Natural killer cell (primary cell): Measurements from ENCODE around the gene KIAA1671. TPM values are rescaled to one million over a fixed set of nuclear protein-coding genes. Genes with fewer than 3 reads are reported as not detected.

Source experiments
- ATAC-seq, 3 donors: fragments of 150-1000 bp in 2 of 3; fragments of 200-7000 bp in 1 of 3; cut with Tn5 transposase; 1 replicate in 1 of 3; 2 replicates in 2 of 3; pipeline ENCODE4 v1.10.0; 2021; ENCODE audit warnings: mild to moderate bottlenecking in 2 of 3, moderate library complexity in 2 of 3
- DNase-seq, 2 donors: peaks; one replicate each; pipeline versions ENCODE4 v3.0.0 to v3.0.0-alpha.2; 2013 to 2021; ENCODE audit warnings: mixed read lengths in 1 of 2
- H3K27ac ChIP-seq: one replicate; pipeline ENCODE4 v1.5.1; 2013; ENCODE audit warnings: mild to moderate bottlenecking, low read length
- H3K27me3 ChIP-seq: one replicate; pipeline ENCODE4 v1.6.1; 2013; ENCODE audit warnings: low read length; ENCODE audit not compliant: control insufficient read depth, insufficient read depth
- H3K36me3 ChIP-seq: one replicate; pipeline ENCODE4 v1.6.1; 2013; ENCODE audit warnings: low read length; ENCODE audit not compliant: control insufficient read depth, insufficient read depth
- H3K4me1 ChIP-seq: one replicate; pipeline ENCODE4 v1.6.1; 2013; ENCODE audit warnings: low read length; ENCODE audit not compliant: control insufficient read depth, insufficient read depth
- H3K4me3 ChIP-seq: one replicate; pipeline ENCODE4 v1.5.1; 2013; ENCODE audit warnings: low read length
- H3K9me3 ChIP-seq: one replicate; pipeline ENCODE4 v1.6.1; 2013; ENCODE audit warnings: low read length; ENCODE audit not compliant: control insufficient read depth, insufficient read depth
- H3K27ac Mint-ChIP-seq, 2 donors: one replicate each; pipeline ENCODE4 v1.8.0; 2022; ENCODE audit warnings: mild to moderate bottlenecking in 2 of 2, mixed read lengths in 2 of 2, moderate library complexity in 1 of 2
- H3K27me3 Mint-ChIP-seq, 2 donors: one replicate each; pipeline ENCODE4 v1.8.0; 2022; ENCODE audit warnings: low read depth in 2 of 2, mixed read lengths in 2 of 2
- H3K36me3 Mint-ChIP-seq: one replicate; pipeline ENCODE4 v1.8.0; 2022; ENCODE audit warnings: mixed read lengths
- H3K4me1 Mint-ChIP-seq, 2 donors: one replicate each; pipeline ENCODE4 v1.8.0; 2022; ENCODE audit warnings: mixed read lengths in 2 of 2
- H3K4me3 Mint-ChIP-seq: one replicate; pipeline ENCODE4 v1.8.0; 2022; ENCODE audit warnings: mild to moderate bottlenecking, moderate library complexity, mixed read lengths
- H3K9me3 Mint-ChIP-seq, 2 donors: one replicate each; pipeline ENCODE4 v1.8.0; 2022; ENCODE audit warnings: mixed read lengths in 2 of 2
- CTCF ChIP-seq: fragments of 200-600 bp; IDR thresholded peaks from one replicate; pipeline ENCODE4 v1.8.0; 2022; ENCODE audit warnings: antibody characterized with exemption
- WGBS: methylation state at CpG from one replicate; pipeline ENCODE4 v1.1.7; 2013; ENCODE audit warnings: missing lambda C conversion rate; ENCODE audit not compliant: insufficient coverage; 5-methylcytosine and 5-hydroxymethylcytosine counted together
- intact Hi-C: fragments of 100-400 bp; cut with micrococcal nuclease; formaldehyde crosslinking; loops from one replicate; pipeline ENCODE4 v1.14.2; 2022
- total RNA-seq, 4 donors: library from RNA; stranded (reverse); fragments of 120-200 nt in 1 of 4; gene quantifications; one replicate each; pipeline versions ENCODE4 v1.2.3 to v1.2.4, GENCODE V29; 2013 to 2022

KIAA1671 gene
- total RNA-seq, 3 donors from 2014 or later (not counting 1 experiment from before 2014, with no cell fraction given), result 3.6 to 24.0 (median 7.3) TPM

- Histone ChIP-seq H3K4me1 (peaks cover 4% of the 10 kb centered on the region), H3K9me3 (no peaks in the 10 kb centered on the region), H3K27ac (no peak overlapping the region), H3K4me3 (no peak overlapping the region), H3K27me3 (no peaks in the 10 kb centered on the region), H3K36me3 (no peaks in the 10 kb centered on the region)
- Mint-ChIP-seq H3K4me3 (no peak overlapping the region), H3K36me3 (no peaks in the 10 kb centered on the region), H3K4me1 (peaks cover 0 to 7% of the 10 kb centered on the region in 2 donors), H3K27me3 (no peaks in the 10 kb centered on the region), H3K27ac (no peak overlapping the region), H3K9me3 (no peaks in the 10 kb centered on the region)
- DNase-seq (no peak), ATAC-seq (no peak)
- TF ChIP-seq CTCF, result no peak
- intact Hi-C loops, result no loop called here
- 85% methylated on average over 6 of the region's 6 CpGs for WGBS
These were observed 209.5 kb downstream of the KIAA1671 start for GRCh38 chr22:25161916-25162530.

GRCh38 chr22:25162561-25162960 lies 210.0 kb downstream of the KIAA1671 start:
- intact Hi-C loops, result no loop called here
- Mint-ChIP-seq H3K4me3 (no peak overlapping the region), H3K36me3 (no peaks in the 10 kb centered on the region), H3K27ac (no peak overlapping the region), H3K4me1 (peaks cover 0 to 7% of the 10 kb centered on the region in 2 donors), H3K27me3 (no peaks in the 10 kb centered on the region), H3K9me3 (no peaks in the 10 kb centered on the region)
- Histone ChIP-seq H3K27ac (no peak overlapping the region), H3K27me3 (no peaks in the 10 kb centered on the region), H3K4me3 (no peak overlapping the region), H3K9me3 (no peaks in the 10 kb centered on the region), H3K4me1 (peaks cover 4% of the 10 kb centered on the region), H3K36me3 (no peaks in the 10 kb centered on the region)
- DNase-seq (no peak), ATAC-seq (no peak)
- TF ChIP-seq CTCF, result no peak
- WGBS, result 100% methylated on average over 1 of the region's 1 CpG

GRCh38 chr22:25165785-25166184 lies 213.3 kb downstream of the KIAA1671 start:
- H3K4me1 Mint-ChIP-seq, result peaks cover 0 to 7% of the 10 kb centered on the region in 2 donors
- no peak overlapping the region for H3K27ac Mint-ChIP-seq
- no peak overlapping the region for H3K4me3 Mint-ChIP-seq
- H3K27ac ChIP-seq, result no peak overlapping the region
- DNase-seq, result no peak
- no peak for ATAC-seq
- H3K27me3 ChIP-seq, result no peaks in the 10 kb centered on the region
- no peaks in the 10 kb centered on the region for H3K36me3 Mint-ChIP-seq
- no peaks in the 10 kb centered on the region for H3K27me3 Mint-ChIP-seq
- H3K4me1 ChIP-seq, result no peaks in the 10 kb centered on the region
- intact Hi-C loops, result no loop called here
- no peaks in the 10 kb centered on the region for H3K9me3 Mint-ChIP-seq
- WGBS, result 93% methylated on average over 10 of the region's 10 CpGs
- H3K4me3 ChIP-seq, result no peak overlapping the region
- TF ChIP-seq CTCF, result no peak
- no peaks in the 10 kb centered on the region for H3K36me3 ChIP-seq
- no peaks in the 10 kb centered on the region for H3K9me3 ChIP-seq
